Endothelial cell of umbilical vein (primary cell): ENCODE measurements around the gene FOXN1. TPM values are rescaled to one million over a fixed set of nuclear protein-coding genes. Genes with fewer than 3 reads are reported as not detected.

Experiments used
- BruUV-seq: library from RNA; stranded (reverse); fragments of 400-500 nt; replicated peaks from 2 replicates; lab custom pipeline; 2021; lab: Mats Ljungman, UMichigan
- CTCF ChIA-PET: fragments of 300-600, 350-600 bp; sonication (Branson Sonifier 250); formaldehyde crosslinking; loops from one replicate; lab custom pipeline; 2021; ENCODE audit warnings: antibody characterized with exemption, inconsistent platforms; lab: Charles Lee
- POLR2A ChIA-PET: fragments of 300-600, 350-600 bp; sonication (Branson Sonifier 250); formaldehyde crosslinking; loops from one replicate; lab custom pipeline; 2021; ENCODE audit warnings: antibody characterized with exemption, inconsistent platforms; lab: Charles Lee
- DNase-seq: peaks from one replicate; pipeline ENCODE4 v3.0.0-alpha.2; 2011; ENCODE audit warnings: low read depth, low spot score
- FAIRE-seq: peaks from 2 replicates; lab custom pipeline; 2011; peaks lifted over from hg19 to GRCh38; lab: Jason Lieb, UNC
- H2AFZ ChIP-seq: 2 replicates; pipeline ENCODE4 v1.6.0; 2012; ENCODE audit warnings: low read depth, low read length, control low read depth, inconsistent platforms
- H3K27ac ChIP-seq: 2 replicates; pipeline ENCODE4 v1.5.1; 2011; ENCODE audit warnings: low read depth, mild to moderate bottlenecking, control low read depth, low read length, moderate library complexity; ENCODE audit not compliant: insufficient read depth
- H3K27me3 ChIP-seq, 2 experiments: 2 replicates each; pipeline versions ENCODE4 v1.6.0 to v1.6.1; 2011; ENCODE audit warnings: low read length in 2 of 2, mixed read lengths in 1 of 2; ENCODE audit not compliant: control insufficient read depth in 2 of 2, insufficient read depth in 2 of 2
- H3K36me3 ChIP-seq, 2 experiments: 2 replicates in 1 of 2; 3 replicates in 1 of 2; pipeline ENCODE4 v1.5.1; 2011; ENCODE audit warnings: low read length in 2 of 2, mild to moderate bottlenecking in 1 of 2, moderate library complexity in 1 of 2; ENCODE audit not compliant: control insufficient read depth in 2 of 2, insufficient read depth in 2 of 2; ENCODE audit errors: extremely low read depth in 1 of 2
- H3K4me1 ChIP-seq: 3 replicates; pipeline ENCODE4 v1.5.1; 2011; ENCODE audit warnings: mild to moderate bottlenecking, low read length; ENCODE audit not compliant: control insufficient read depth, insufficient read depth; ENCODE audit errors: extremely low read depth
- H3K4me2 ChIP-seq: 2 replicates; pipeline ENCODE4 v1.6.1; 2011; ENCODE audit warnings: low read length, control low read depth, mixed read lengths; ENCODE audit not compliant: insufficient read depth
- H3K4me3 ChIP-seq, 3 experiments: fragments of 200-600 bp in 1 of 3; sonication (generic), shearing (Covaris generic) in 1 of 3; replicated peaks in 1 of 3; 2 replicates each; pipeline ENCODE4 v1.5.1; 2011 to 2016; ENCODE audit warnings: control low read depth in 3 of 3, low read length in 3 of 3, mild to moderate bottlenecking in 2 of 3, inconsistent platforms in 1 of 3, low read depth in 1 of 3, moderate library complexity in 1 of 3; ENCODE audit not compliant: insufficient read depth in 1 of 3
- H3K79me2 ChIP-seq: 2 replicates; pipeline ENCODE4 v1.6.0; 2012; ENCODE audit warnings: low read length, inconsistent platforms; ENCODE audit not compliant: control insufficient read depth, insufficient read depth
- H3K9ac ChIP-seq: replicated peaks from 2 replicates; pipeline ENCODE3; 2011; ENCODE audit warnings: low read length, control low read depth; ENCODE audit not compliant: insufficient read depth; ENCODE audit errors: extremely low read depth
- H3K9me1 ChIP-seq: replicated peaks from 3 replicates; pipeline ENCODE4 v1.6.0; 2011; ENCODE audit warnings: mild to moderate bottlenecking, low read length; ENCODE audit not compliant: control insufficient read depth, insufficient read depth; ENCODE audit errors: extremely low read depth
- H3K9me3 ChIP-seq: replicated peaks from 2 replicates; pipeline ENCODE4 v1.5.1; 2012; ENCODE audit warnings: low read length, inconsistent platforms; ENCODE audit not compliant: control insufficient read depth, insufficient read depth
- H4K20me1 ChIP-seq: replicated peaks from 2 replicates; pipeline ENCODE3; 2011; ENCODE audit warnings: mild to moderate bottlenecking, low read length; ENCODE audit not compliant: control insufficient read depth, insufficient read depth; ENCODE audit errors: extremely low read depth
- EZH2 ChIP-seq: IDR thresholded peaks from 2 replicates; pipeline ENCODE4 v1.6.1; 2012; ENCODE audit warnings: borderline replicate concordance, low read depth, mild to moderate bottlenecking, moderate library complexity, low read length, inconsistent platforms; ENCODE audit not compliant: severe bottlenecking
- FOS ChIP-seq: IDR thresholded peaks from 2 replicates; pipeline ENCODE4 v1.6.1; 2011; ENCODE audit warnings: mild to moderate bottlenecking, low read length, moderate library complexity, borderline replicate concordance; ENCODE audit not compliant: insufficient read depth
- GATA2 ChIP-seq: IDR thresholded peaks from 2 replicates; pipeline ENCODE4 v1.7.0; 2011; ENCODE audit warnings: low read depth, mild to moderate bottlenecking, moderate library complexity, mixed read lengths, low read length; ENCODE audit not compliant: insufficient read length, insufficient read depth
- JUN ChIP-seq: IDR thresholded peaks from 2 replicates; pipeline ENCODE4 v1.6.1; 2011; ENCODE audit warnings: borderline replicate concordance, low read depth; ENCODE audit not compliant: insufficient read length, insufficient read depth
- MYC ChIP-seq: IDR thresholded peaks from one replicate; pipeline ENCODE4 v1.6.1; 2011; ENCODE audit warnings: mild to moderate bottlenecking, low read depth, low read length
- POLR2A ChIP-seq: IDR thresholded peaks from 2 replicates; pipeline ENCODE4 v1.6.1; 2012; ENCODE audit warnings: low read depth, mild to moderate bottlenecking, control low read depth, low read length
- POLR2AphosphoS5 ChIP-seq: IDR thresholded peaks from 2 replicates; pipeline ENCODE4 v1.6.1; 2012; ENCODE audit warnings: low read depth, mild to moderate bottlenecking, control low read depth, low read length, moderate library complexity; ENCODE audit not compliant: insufficient read depth
- dilution Hi-C: fragments of 300-500 bp; cut with MboI; formaldehyde crosslinking; loops from one replicate; pipeline ENCODE4 v1.15.0; 2019; ENCODE audit warnings: low sequenced_read_pairs; ENCODE audit not compliant: extremely low pct_ligation_motif_present
- intact Hi-C: fragments of 100-400 bp; cut with micrococcal nuclease; formaldehyde crosslinking; loops from one replicate; pipeline ENCODE4 v1.10.0; 2022
- polyA plus RNA-seq, 4 experiments: library from polyadenylated mRNA; depleted of rRNA in 3 of 4; stranded (reverse) in 3 of 4; unstranded in 1 of 4; fragments of >200 nt; gene quantifications; 2 replicates each; pipeline versions ENCODE4 v1.2.1 to v1.2.3, GENCODE V29; 2011 to 2012; ENCODE audit warnings: missing spikeins in 1 of 4
- total RNA-seq: library from RNA; stranded (reverse); gene quantifications from 2 replicates; pipeline ENCODE4 v1.2.3, GENCODE V29; 2021
- TF ChIP-seq, protein P1 (sequence below), 2 donors: IDR thresholded peaks; 1 replicate in 1 of 2; 2 replicates in 1 of 2; pipeline ENCODE4 v1.5.1; 2011; ENCODE audit warnings: low read length in 2 of 2, mild to moderate bottlenecking in 2 of 2, moderate library complexity in 2 of 2, control low read depth in 1 of 2, inconsistent platforms in 1 of 2, low read depth in 1 of 2; ENCODE audit not compliant: insufficient read depth in 1 of 2; ENCODE audit errors: extremely low read depth in 1 of 2
- TF ChIP-seq, protein P2 (sequence below): IDR thresholded peaks from 2 replicates; pipeline ENCODE4 v1.6.1; 2011; ENCODE audit not compliant: insufficient read depth, insufficient read length

FOXN1 gene
- total and polyA plus RNA-seq, 2 donors (not counting 3 experiments of a cell fraction or from before 2014, with no cell fraction given): not detected

DNA sequence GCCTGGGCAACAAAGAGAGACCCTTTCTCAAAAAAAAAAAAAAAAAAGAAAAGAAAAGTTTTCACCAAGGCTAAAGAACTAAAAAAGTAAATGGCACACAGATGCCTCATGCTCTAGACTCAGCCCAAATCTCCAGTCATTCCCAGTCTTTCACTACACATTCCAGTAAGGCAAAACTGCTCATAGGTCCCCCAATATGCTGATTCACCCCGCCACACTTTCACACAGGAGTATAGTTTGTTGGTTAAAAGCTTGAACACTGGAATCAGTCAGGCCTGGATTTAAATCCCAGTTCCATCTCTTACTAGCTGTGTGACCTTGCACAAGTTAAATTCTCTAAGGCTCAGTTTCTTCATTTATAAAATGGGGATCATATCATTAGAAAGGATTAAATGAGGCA lies 63.3 kb downstream of the FOXN1 start:
- BruUV-seq: no TSS peak

More for the DNA sequence above, 63.3 kb downstream of the FOXN1 start:
- H3K9me3 ChIP-seq: no peaks in the 10 kb centered on the region
- no peaks in the 10 kb centered on the region for H3K9me1 ChIP-seq
- no peak for FAIRE-seq
- DNase-seq: no peak
- peaks cover 10% of the 10 kb centered on the region for H3K4me1 ChIP-seq
- peaks cover 17% of the 10 kb centered on the region for H3K79me2 ChIP-seq
- H2AFZ ChIP-seq: no peak overlapping the region
- H3K9ac ChIP-seq: no peak overlapping the region
- H4K20me1 ChIP-seq: no peaks in the 10 kb centered on the region
- ChIA-PET CTCF (no interaction called here), POLR2A (no interaction called here)
- TF ChIP-seq GATA2 (no peak), POLR2A (no peak), FOS (no peak), JUN (no peak), MYC (no peak), EZH2 (no peak), POLR2AphosphoS5 (no peak)
- TF ChIP-seq, protein P1, sequence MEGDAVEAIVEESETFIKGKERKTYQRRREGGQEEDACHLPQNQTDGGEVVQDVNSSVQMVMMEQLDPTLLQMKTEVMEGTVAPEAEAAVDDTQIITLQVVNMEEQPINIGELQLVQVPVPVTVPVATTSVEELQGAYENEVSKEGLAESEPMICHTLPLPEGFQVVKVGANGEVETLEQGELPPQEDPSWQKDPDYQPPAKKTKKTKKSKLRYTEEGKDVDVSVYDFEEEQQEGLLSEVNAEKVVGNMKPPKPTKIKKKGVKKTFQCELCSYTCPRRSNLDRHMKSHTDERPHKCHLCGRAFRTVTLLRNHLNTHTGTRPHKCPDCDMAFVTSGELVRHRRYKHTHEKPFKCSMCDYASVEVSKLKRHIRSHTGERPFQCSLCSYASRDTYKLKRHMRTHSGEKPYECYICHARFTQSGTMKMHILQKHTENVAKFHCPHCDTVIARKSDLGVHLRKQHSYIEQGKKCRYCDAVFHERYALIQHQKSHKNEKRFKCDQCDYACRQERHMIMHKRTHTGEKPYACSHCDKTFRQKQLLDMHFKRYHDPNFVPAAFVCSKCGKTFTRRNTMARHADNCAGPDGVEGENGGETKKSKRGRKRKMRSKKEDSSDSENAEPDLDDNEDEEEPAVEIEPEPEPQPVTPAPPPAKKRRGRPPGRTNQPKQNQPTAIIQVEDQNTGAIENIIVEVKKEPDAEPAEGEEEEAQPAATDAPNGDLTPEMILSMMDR (IDR thresholded peaks at IDR 0.05; ENCODE audit: extremely low read depth in 1 of 2, insufficient read depth in 1 of 2, low read depth in 1 of 2, low read length in 2 of 2): no peak
- TF ChIP-seq, protein P2, sequence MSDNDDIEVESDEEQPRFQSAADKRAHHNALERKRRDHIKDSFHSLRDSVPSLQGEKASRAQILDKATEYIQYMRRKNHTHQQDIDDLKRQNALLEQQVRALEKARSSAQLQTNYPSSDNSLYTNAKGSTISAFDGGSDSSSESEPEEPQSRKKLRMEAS: no peak
- no peaks in the 10 kb centered on the region for H3K36me3 ChIP-seq
- H3K4me2 ChIP-seq: no peak overlapping the region
- H3K27me3 ChIP-seq: no peaks in the 10 kb centered on the region
- no peak overlapping the region for H3K27ac ChIP-seq
- dilution Hi-C loops: no loop called here
- intact Hi-C loops: no loop called here
- H3K4me3 ChIP-seq: no peak overlapping the region
